ENCODE data around the gene SSR3. TPM values are rescaled to one million over a fixed set of nuclear protein-coding genes. Genes with fewer than 3 reads are reported as not detected.

SSR3 gene
- total RNA-seq, 1 experiment from 2014 or later, result 177 TPM

DNA sequence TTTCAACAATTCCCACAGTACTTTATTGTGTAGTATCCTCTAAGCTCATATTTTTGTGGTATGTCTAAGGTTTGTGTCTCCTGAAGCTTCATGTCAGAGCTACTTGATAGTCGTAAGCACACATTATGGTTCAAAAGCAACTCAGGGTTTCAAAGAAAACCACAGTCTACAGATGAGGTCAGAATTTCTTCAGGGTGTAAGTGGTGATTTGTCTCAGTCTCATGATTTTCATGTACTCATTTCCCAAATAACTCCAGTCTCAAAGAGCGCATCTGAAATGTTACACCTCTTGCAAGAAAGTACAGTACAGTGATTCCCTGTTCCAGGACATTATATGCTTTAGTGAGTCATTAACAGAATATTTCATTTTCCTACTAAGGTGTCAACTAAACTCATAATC, 47.5 kb upstream of the SSR3 start:
- Histone ChIP-seq H3K27ac (ENCODE audit: low read depth, low read length) (no peak overlapping the region), H2AFZ (ENCODE audit: low read depth, low read length, poor library complexity, severe bottlenecking) (peak overlapping the region; percentile 51), H3K79me2 (ENCODE audit: insufficient read depth, low read length) (no peaks in the 10 kb centered on the region), H3K9ac (ENCODE audit: low read length) (no peak overlapping the region), H3K36me3 (ENCODE audit: control insufficient read depth in 1 of 2, insufficient read depth in 2 of 2, low read length in 2 of 2) (no peaks in the 10 kb centered on the region), H4K20me1 (ENCODE audit: insufficient read depth) (no peaks in the 10 kb centered on the region), H3K4me1 (ENCODE audit: control insufficient read depth in 1 of 2, insufficient read depth in 2 of 2, low read length in 2 of 2) (peaks cover 0 to 22% of the 10 kb centered on the region in 2 experiments; a peak in 3 of 4 replicates), H3K27me3 (ENCODE audit: insufficient read depth, low read length) (no peaks in the 10 kb centered on the region), H3K4me2 (ENCODE audit: low read length) (no peak overlapping the region; the same call in 1 of the 2 replicates), H3K9me3 (ENCODE audit: control insufficient read depth in 1 of 2, insufficient read depth in 1 of 2, low read depth in 1 of 2, low read length in 2 of 2) (no peaks in the 10 kb centered on the region), H3K9me2 (ENCODE audit: insufficient read depth) (no peaks in the 10 kb centered on the region), H3K4me3 (replicated peaks in 1 of 2; ENCODE audit: low read depth in 1 of 2, low read length in 2 of 2) (no peak overlapping the region)
- no peak for ATAC-seq
- DNase-seq (ENCODE audit: low read depth, low spot score), result no peak
- TF ChIP-seq CEBPB (IDR thresholded peaks at IDR 0.05; ENCODE audit: low read depth), result no peak
- TF ChIP-seq YY1 (IDR thresholded peaks at IDR 0.05; ENCODE audit: extremely low read depth, insufficient replicate concordance, low read depth, low read length), result no peak
- no peak for TF ChIP-seq POLR2AphosphoS5 (IDR thresholded peaks at IDR 0.05; ENCODE audit: low read depth, low read length)
- TF ChIP-seq, protein P1, sequence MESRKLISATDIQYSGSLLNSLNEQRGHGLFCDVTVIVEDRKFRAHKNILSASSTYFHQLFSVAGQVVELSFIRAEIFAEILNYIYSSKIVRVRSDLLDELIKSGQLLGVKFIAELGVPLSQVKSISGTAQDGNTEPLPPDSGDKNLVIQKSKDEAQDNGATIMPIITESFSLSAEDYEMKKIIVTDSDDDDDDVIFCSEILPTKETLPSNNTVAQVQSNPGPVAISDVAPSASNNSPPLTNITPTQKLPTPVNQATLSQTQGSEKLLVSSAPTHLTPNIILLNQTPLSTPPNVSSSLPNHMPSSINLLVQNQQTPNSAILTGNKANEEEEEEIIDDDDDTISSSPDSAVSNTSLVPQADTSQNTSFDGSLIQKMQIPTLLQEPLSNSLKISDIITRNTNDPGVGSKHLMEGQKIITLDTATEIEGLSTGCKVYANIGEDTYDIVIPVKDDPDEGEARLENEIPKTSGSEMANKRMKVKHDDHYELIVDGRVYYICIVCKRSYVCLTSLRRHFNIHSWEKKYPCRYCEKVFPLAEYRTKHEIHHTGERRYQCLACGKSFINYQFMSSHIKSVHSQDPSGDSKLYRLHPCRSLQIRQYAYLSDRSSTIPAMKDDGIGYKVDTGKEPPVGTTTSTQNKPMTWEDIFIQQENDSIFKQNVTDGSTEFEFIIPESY (IDR thresholded peaks at IDR 0.05; ENCODE audit: extremely low read depth, insufficient replicate concordance, low read length), result no peak
- TF ChIP-seq EZH2phosphoT487 (IDR thresholded peaks at IDR 0.05; ENCODE audit: borderline replicate concordance), result no peak
- TF ChIP-seq, protein P2, sequence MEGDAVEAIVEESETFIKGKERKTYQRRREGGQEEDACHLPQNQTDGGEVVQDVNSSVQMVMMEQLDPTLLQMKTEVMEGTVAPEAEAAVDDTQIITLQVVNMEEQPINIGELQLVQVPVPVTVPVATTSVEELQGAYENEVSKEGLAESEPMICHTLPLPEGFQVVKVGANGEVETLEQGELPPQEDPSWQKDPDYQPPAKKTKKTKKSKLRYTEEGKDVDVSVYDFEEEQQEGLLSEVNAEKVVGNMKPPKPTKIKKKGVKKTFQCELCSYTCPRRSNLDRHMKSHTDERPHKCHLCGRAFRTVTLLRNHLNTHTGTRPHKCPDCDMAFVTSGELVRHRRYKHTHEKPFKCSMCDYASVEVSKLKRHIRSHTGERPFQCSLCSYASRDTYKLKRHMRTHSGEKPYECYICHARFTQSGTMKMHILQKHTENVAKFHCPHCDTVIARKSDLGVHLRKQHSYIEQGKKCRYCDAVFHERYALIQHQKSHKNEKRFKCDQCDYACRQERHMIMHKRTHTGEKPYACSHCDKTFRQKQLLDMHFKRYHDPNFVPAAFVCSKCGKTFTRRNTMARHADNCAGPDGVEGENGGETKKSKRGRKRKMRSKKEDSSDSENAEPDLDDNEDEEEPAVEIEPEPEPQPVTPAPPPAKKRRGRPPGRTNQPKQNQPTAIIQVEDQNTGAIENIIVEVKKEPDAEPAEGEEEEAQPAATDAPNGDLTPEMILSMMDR (IDR thresholded peaks at IDR 0.05 in 2 of 3, conservative IDR thresholded peaks at IDR 0.05 in 1 of 3; ENCODE audit: borderline replicate concordance in 1 of 3, insufficient read depth in 1 of 3, low read depth in 2 of 3, low read length in 2 of 3), result no peak
- no peak for TF ChIP-seq SP1 (IDR thresholded peaks at IDR 0.05; ENCODE audit: low read depth)
- no peak for TF ChIP-seq EGR1 (IDR thresholded peaks at IDR 0.05; ENCODE audit: low read depth)
- TF ChIP-seq, protein P3, sequence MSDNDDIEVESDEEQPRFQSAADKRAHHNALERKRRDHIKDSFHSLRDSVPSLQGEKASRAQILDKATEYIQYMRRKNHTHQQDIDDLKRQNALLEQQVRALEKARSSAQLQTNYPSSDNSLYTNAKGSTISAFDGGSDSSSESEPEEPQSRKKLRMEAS (IDR thresholded peaks at IDR 0.05), result no peak
- no peak for TF ChIP-seq POLR2A (IDR thresholded peaks at IDR 0.05; ENCODE audit: borderline replicate concordance, extremely low read depth, insufficient read depth, insufficient read length)
- CTCF ChIA-PET, result no interaction called here
- intact Hi-C loops (cut with micrococcal nuclease), result no loop called here
- POLR2A ChIA-PET, result no interaction called here
- BruUV-seq (replicated peaks), result no TSS peak
- RAD21 ChIA-PET (ENCODE audit: low non-redundant PET in 1 of 2, low total read pairs in 2 of 2, uncharacterized antibody in 2 of 2, unreplicated experiment in 2 of 2), result no interaction called here

Measured in HCT116 (cell line).